ENCODE results near the gene GARIN3.
A peak's percentile ranks its signal among the peaks of the same experiment; 100 is the strongest.
"Not testable (repeated sequence)": the region's sequence is repeated elsewhere in the genome, so short reads cannot be mapped to it uniquely, and the experiment has no call there.

GARIN3 gene

DNA sequence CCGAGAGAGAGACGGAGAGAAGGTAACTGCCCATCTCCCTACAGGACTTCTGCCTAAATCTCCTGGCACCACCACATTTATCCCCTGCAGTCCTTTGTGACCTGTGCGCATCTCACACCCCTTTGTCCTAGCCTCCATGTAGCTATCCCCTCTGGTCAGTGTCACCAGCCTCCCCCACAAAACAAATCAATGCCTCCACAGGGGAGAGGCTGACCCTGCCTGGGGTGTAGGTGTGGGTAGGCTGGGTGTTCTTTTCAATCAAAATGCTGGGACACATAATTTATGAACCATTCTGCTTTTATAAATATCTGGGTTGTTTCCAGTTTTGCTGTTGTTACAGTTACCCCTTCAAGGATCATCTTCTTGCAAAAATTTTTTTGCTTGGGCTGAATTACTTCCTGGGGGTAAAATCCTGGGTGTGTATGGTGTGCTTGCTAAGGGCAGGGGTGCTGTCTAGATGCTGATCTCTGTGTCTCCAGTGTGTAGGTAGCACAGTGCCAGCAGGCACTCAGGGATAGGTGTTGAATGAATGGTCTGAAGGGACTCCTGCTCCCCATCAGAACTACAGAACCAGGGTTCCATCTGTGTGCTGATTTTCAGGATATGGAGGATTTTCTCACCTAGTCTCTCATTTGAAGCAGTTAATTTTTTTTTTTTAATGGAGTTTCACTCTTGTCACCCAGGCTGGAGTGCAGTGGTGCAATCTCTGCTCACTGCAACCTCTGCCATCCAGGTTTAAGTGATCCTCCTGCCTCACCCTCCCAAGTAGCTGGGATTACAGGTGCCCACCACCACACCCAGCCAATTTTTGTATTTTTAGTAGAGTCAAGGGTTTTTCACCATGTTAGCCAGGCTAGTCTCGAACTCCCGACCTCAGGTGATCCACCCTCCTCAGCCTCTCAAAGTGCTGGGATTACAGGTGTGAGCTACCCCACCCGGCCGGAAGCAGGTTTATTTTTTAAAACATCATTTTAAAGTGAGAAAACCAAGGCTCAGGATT, at the start of gene GARIN3:
TSS of gene GARIN3 (minus strand) at position 51 of the 1,000 bp plus-strand sequence. CDS start 96 bp downstream, outside the sequence.
- no peak for DNase-seq (ENCODE audit: low read depth in 1 of 2, low spot score in 1 of 2)

DNA sequence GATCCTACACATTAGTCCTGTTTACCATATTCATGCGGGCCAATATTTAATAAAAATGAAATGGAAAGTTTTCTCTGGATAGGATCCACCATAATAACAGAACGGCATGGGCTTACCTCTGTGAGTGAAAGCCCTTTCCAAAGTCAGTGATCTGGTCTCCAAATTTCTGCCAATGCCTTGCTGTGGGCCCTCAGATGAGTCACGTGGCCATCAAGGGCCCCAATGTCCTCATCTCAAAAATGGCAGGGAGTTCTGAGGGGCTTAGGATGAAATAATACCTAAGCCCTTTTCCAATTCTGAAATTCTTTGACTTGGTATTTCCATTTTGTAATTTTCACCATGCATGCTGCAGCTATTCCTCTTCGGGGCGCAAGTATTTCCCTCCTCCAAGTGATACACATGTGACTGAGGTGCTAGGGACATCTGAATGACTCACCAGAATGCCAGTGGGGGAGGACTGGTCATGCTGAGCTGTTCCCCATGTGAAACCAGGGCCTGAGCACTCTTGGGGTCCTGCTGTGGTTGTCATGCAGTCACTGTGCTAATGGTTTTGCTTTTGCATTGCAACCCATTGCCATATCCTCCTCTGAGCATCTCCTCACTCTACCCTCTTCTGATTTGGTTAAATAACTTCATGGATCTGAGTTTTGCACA, 49.6 kb upstream of the GARIN3 start:
- no peak for DNase-seq (ENCODE audit: low read depth in 1 of 2, low spot score in 1 of 2)

DNA sequence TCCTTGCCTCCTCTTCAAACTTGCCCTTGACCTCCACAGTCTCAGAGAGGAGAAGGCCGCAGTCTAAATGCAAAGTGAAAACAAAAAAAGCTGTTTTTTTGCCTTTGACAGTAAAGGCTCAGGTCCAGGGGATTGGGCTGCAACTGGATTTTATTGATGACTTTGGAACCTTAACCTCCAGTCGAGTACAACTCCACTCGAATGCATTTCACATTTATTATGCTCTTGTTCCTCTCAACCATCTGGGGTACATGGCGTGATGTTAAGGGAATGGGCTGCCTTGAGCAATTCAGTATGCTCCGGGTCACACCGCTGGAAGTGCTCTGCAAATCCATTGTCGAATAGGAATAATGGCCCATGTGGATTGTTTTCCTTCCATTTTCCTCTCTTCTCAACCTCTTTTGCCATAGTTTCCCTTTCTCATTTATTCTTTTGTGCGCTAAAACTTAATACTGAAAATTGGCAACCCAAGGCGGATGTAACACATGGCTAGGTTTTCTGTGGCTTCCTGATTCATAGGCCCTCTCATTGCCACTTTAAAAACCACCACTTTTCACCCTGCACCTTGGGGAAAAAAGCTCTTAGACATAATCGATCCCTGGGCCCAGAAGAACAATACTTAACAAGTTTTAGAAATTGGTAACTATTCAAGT, 48.9 kb upstream of the GARIN3 start:
- DNase-seq (ENCODE audit: low read depth in 1 of 2, low spot score in 1 of 2): no peak

GRCh38 chr5:157214415-157214814, 48.4 kb upstream of the GARIN3 start:
- no peak for DNase-seq (ENCODE audit: low read depth in 1 of 2, low spot score in 1 of 2)

GRCh38 chr5:157213527-157214243, 47.6 kb upstream of the GARIN3 start:
- no peak for DNase-seq (ENCODE audit: low read depth in 1 of 2, low spot score in 1 of 2)

DNA sequence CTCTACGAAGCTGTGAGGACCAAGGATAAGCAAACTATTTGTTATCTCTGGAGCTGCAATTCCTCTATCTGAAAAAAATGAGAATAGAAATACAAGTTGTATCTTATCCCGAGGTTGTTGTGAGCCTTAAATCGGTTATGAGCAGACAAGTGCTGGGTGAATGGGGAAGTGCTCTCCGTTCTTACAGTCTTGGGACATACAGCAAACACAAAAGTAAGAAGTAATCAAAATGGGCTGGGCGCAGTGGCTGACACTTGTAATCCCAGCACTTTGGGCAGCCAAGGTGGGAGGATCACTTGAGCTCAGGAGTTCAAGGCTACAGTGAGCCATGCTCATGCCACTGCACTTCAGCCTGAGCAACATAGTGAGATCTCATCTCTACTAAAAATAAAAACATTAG, 46.2 kb upstream of the GARIN3 start:
- no peak for DNase-seq (ENCODE audit: low read depth in 1 of 2, low spot score in 1 of 2)

GRCh38 chr5:157210652-157211051, 44.6 kb upstream of the GARIN3 start:
- not testable (repeated sequence) for DNase-seq (ENCODE audit: low read depth in 1 of 2, low spot score in 1 of 2)

DNA sequence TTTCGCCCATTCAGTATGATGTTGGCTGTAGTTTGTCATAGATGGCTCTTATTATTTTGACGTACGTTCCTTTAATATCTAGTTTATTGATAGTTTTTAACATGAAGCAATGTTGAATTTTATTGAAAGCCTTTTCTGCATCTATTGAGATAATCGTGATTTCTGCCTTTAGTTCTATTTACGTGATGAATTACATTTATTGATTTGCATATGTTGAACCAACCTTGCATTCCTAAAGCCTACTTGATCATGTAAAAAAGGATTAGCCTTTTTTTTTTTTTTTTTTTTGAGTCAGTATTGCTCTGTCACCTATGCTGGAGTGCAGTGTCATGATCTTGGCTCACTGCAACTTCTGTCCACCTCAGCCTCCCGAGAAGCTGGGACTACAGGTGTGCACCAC, 39.6 kb upstream of the GARIN3 start:
- no peak for DNase-seq (ENCODE audit: low read depth in 1 of 2, low spot score in 1 of 2)

DNA sequence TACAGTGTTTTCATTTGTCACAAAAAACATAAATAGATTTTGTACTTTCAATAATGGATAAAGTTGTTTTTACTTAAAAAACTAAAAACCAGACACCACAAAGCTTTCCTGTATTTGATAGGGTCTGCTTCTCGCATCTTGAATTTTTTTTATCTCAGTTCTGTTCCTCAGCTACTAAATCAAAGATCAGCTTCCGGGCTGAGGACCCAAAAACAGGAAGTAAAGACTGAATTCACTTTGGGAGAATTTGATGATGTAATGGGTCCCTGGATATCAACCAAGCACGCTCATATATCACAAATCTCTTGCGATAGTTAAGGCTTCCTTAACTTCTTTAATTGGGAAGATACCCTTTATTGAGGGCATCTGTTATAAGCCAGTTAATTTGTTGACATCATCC, 38.7 kb upstream of the GARIN3 start:
- no peak for DNase-seq (ENCODE audit: low read depth in 1 of 2, low spot score in 1 of 2)

DNA sequence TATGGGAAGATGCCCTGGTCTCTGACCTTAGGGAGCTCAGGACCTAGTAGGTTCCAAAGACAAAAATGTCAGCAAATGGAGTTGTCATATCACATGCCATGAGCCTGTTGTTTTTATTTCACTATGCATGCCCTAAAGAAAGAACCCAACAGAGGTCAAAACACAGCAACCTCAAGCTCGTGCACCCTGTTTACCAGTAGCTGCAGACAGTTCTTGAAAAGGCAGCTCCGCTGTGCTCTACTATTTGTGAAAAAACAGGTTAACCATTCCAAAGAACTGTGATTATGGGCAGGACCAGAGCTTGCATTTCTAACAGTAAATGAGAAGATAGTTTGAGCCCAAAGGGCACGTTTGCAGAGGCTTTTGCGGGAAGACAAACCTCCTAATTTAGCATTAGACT, 37.4 kb upstream of the GARIN3 start:
- no peak for DNase-seq (ENCODE audit: low read depth in 1 of 2, low spot score in 1 of 2)

- no peak for DNase-seq (ENCODE audit: low read depth in 1 of 2, low spot score in 1 of 2)
These were observed 35.8 kb upstream of the GARIN3 start for GRCh38 chr5:157201857-157202256.

GRCh38 chr5:157198277-157198986, 32.4 kb upstream of the GARIN3 start:
- DNase-seq (ENCODE audit: low read depth in 1 of 2, low spot score in 1 of 2): peak in 1 of 2 donors; percentile 31

- no peak for DNase-seq (ENCODE audit: low read depth in 1 of 2, low spot score in 1 of 2)
These were observed 31.0 kb upstream of the GARIN3 start for GRCh38 chr5:157197086-157197485.

- DNase-seq (ENCODE audit: low read depth in 1 of 2, low spot score in 1 of 2): no peak
These were observed 30.0 kb upstream of the GARIN3 start for GRCh38 chr5:157196045-157196444.

GRCh38 chr5:157193699-157194424, 27.8 kb upstream of the GARIN3 start:
- DNase-seq (ENCODE audit: low read depth in 1 of 2, low spot score in 1 of 2): no peak

GRCh38 chr5:157189223-157189622, 23.2 kb upstream of the GARIN3 start:
- peak in 1 of 2 donors; percentile 30 for DNase-seq (ENCODE audit: low read depth in 1 of 2, low spot score in 1 of 2)

DNA sequence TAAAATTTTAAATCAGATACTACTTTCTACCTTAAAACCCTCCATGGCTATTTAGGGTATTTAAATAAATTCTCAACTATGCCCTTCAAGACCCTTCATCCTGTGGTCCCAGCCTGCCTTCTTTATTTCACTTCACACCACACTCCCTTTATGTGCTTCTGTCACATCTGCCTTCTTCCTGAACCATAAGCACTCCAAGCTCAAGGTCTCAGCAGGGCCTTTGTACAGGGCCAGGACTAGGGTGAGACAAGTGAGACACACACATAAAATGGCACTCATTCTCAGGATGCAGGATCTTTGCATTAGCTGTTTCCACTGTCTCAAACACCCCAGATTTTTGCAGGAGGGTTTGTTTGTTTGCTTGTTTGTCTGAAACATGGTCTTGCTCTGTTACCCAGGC, 22.2 kb upstream of the GARIN3 start:
- no peak for DNase-seq (ENCODE audit: low read depth in 1 of 2, low spot score in 1 of 2)

DNA sequence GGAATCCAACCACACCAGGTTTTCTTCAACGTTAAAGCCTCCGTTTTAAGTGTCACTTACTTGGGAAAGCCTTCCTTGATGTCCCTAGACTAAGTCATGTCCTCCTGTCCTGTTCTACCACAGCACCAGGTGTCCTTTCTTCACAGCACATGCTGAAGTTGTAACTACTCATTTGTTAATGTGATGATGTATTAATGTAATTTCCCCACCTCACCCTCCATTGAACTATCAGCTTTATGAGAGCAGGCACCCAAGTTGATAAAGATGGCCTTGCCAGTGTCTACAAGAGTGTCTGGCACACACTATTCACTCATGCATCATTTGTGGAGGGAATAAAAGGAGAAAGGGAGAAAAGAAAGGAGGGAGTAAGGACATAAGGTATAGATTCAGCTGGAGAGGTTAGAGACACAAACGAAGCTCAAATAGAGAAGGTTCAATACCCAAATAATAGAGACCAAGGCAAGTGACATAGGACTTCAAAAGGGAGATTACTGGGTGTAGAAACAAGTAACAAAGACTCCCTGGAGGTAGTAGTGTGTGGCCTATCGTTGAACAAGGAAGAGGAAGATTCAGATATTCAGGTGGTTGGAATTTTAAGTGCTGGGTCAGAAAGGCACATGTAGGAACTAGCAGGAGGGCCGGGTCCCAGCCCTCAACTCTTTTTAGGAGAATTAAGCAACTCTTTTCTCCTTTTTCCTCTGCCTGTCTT, 21.1 kb upstream of the GARIN3 start:
- DNase-seq (ENCODE audit: low read depth in 1 of 2, low spot score in 1 of 2): no peak
